ENCODE data around the gene HLA-DOA. TPM values are rescaled to one million over a fixed set of nuclear protein-coding genes. Genes with fewer than 3 reads are reported as not detected.

Gene HLA-DOA
- total and polyA plus RNA-seq, 10 of the 15 experiments (the other 5 are each of a cell fraction or from before 2014, with no cell fraction given) = 8.8 to 108 (median 58.3) TPM

DNA sequence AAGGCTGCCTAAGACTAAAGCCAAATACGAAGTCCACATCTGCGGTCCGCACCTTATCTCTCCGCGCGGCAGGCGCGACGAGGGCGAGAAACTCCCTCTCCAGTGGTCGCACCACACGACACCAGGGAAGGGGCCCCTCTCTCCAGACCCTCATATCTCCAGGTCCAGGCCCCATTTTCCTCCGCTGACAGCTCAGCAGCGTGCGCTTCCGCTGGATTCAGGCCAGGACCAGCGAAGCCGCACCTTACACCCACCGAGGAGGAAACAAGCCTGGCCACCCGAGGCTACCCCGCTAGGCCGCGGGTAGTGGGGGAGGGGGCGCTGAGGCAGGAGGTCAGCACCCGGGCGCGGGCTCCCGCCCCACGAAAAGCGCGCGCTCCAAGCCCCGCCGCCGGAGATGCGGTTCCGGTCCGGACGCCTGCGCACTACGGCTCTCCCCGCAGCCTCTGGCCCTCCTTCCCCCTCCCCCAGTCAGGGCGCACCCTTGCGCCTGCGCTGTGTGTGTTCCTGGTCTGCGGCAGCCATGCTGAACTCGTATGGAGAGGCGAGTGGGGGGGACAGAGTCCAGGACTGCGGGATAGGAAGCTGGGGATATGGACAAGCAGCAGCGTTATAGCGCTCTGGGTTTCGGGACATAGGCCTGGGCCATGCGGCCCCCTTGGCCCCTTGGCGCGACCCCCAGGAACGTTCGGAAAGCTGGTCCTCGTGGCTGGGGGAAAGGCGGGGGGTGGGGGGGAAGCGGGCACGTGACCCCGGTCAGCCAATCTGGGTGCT is 41.1 kb downstream of the HLA-DOA start, which contains the start of gene BRD2 (continued):
- TF ChIP-seq, protein P1, sequence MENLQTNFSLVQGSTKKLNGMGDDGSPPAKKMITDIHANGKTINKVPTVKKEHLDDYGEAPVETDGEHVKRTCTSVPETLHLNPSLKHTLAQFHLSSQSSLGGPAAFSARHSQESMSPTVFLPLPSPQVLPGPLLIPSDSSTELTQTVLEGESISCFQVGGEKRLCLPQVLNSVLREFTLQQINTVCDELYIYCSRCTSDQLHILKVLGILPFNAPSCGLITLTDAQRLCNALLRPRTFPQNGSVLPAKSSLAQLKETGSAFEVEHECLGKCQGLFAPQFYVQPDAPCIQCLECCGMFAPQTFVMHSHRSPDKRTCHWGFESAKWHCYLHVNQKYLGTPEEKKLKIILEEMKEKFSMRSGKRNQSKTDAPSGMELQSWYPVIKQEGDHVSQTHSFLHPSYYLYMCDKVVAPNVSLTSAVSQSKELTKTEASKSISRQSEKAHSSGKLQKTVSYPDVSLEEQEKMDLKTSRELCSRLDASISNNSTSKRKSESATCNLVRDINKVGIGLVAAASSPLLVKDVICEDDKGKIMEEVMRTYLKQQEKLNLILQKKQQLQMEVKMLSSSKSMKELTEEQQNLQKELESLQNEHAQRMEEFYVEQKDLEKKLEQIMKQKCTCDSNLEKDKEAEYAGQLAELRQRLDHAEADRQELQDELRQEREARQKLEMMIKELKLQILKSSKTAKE (IDR thresholded peaks at IDR 0.05; ENCODE audit: low read depth, poor library complexity, severe bottlenecking) = no peak
- TF ChIP-seq PKNOX1 (IDR thresholded peaks at IDR 0.05) (peak; percentile 34; the same call in 1 of the 2 replicates), ZBTB33 (IDR thresholded peaks at IDR 0.05) (no peak), HDGF (IDR thresholded peaks at IDR 0.05) (peak; percentile 82), EZH2 (IDR thresholded peaks at IDR 0.05; ENCODE audit: borderline replicate concordance, control insufficient read depth, low read depth, low read length) (no peak), BACH1 (IDR thresholded peaks at IDR 0.05; ENCODE audit: borderline replicate concordance) (peak; percentile 60), HDAC2 (IDR thresholded peaks at IDR 0.05) (no peak), SREBF2 (IDR thresholded peaks at IDR 0.05; ENCODE audit: low read length) (no peak), SPI1 (IDR thresholded peaks at IDR 0.05; ENCODE audit: borderline replicate concordance, insufficient read depth, low read depth, low read length) (no peak), GATAD2B (conservative IDR thresholded peaks at IDR 0.05; ENCODE audit: low read depth) (peak; percentile 85), HDAC6 (IDR thresholded peaks at IDR 0.05; ENCODE audit: unreplicated experiment) (no peak), SP1 (IDR thresholded peaks at IDR 0.05; ENCODE audit: low read depth, low read length) (no peak), SUZ12 (IDR thresholded peaks at IDR 0.05; ENCODE audit: unreplicated experiment) (no peak), CBFB (IDR thresholded peaks at IDR 0.05; ENCODE audit: low read depth) (peak; percentile 62; the same call in 1 of the 2 replicates), CUX1 (IDR thresholded peaks at IDR 0.05; ENCODE audit: insufficient replicate concordance, low read depth, low read length) (no peak), POLR2AphosphoS5 (IDR thresholded peaks at IDR 0.05; ENCODE audit: low read length) (peak; percentile 67), KLF5 (IDR thresholded peaks at IDR 0.05; ENCODE audit: partially characterized antibody) (no peak)
- TF ChIP-seq, protein P2, sequence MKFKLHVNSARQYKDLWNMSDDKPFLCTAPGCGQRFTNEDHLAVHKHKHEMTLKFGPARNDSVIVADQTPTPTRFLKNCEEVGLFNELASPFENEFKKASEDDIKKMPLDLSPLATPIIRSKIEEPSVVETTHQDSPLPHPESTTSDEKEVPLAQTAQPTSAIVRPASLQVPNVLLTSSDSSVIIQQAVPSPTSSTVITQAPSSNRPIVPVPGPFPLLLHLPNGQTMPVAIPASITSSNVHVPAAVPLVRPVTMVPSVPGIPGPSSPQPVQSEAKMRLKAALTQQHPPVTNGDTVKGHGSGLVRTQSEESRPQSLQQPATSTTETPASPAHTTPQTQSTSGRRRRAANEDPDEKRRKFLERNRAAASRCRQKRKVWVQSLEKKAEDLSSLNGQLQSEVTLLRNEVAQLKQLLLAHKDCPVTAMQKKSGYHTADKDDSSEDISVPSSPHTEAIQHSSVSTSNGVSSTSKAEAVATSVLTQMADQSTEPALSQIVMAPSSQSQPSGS (IDR thresholded peaks at IDR 0.05; ENCODE audit: low read length) = no peak
